Fibroblast of lung (primary cell): Measurements from ENCODE around the gene GPR150.

Experiments used
- EZH2 ChIP-seq: IDR thresholded peaks from 2 replicates; pipeline ENCODE4 v1.5.1; 2012; ENCODE audit warnings: low read length, control low read depth, mild to moderate bottlenecking; ENCODE audit errors: missing control alignments
- TF ChIP-seq, protein P1 (sequence below), 2 donors: IDR thresholded peaks in 1 of 2; conservative IDR thresholded peaks in 1 of 2; 1 replicate in 1 of 2; 2 replicates in 1 of 2; pipeline ENCODE4 v1.5.1; 2011 to 2012; ENCODE audit warnings: low read length in 2 of 2, control low read depth in 1 of 2, inconsistent platforms in 1 of 2, low read depth in 1 of 2, mild to moderate bottlenecking in 1 of 2

DNA sequence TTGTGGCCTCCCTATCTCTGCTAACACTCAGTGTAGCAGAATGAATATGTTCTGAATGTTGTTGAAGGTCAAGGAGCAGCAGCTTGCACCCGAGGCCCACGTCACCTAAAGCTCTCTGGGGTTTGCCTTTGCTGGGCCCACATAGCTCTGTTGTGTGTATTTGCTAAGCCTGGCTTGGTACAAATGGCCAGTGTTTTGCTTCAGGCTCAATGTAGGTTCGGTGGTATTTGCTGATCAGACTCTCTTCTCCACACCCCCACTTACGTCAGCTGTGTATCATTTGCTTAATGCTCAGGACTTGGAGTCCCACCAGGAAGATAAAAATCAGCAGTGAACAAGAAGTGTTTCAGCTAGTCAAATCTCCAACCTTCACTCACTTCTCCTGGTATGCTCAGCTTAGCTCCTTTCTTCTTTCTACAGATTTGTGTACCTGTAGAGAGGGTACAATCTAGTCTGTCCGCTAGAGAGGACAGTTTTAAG lies 21.9 kb downstream of the GPR150 start:
- TF ChIP-seq, protein P1, sequence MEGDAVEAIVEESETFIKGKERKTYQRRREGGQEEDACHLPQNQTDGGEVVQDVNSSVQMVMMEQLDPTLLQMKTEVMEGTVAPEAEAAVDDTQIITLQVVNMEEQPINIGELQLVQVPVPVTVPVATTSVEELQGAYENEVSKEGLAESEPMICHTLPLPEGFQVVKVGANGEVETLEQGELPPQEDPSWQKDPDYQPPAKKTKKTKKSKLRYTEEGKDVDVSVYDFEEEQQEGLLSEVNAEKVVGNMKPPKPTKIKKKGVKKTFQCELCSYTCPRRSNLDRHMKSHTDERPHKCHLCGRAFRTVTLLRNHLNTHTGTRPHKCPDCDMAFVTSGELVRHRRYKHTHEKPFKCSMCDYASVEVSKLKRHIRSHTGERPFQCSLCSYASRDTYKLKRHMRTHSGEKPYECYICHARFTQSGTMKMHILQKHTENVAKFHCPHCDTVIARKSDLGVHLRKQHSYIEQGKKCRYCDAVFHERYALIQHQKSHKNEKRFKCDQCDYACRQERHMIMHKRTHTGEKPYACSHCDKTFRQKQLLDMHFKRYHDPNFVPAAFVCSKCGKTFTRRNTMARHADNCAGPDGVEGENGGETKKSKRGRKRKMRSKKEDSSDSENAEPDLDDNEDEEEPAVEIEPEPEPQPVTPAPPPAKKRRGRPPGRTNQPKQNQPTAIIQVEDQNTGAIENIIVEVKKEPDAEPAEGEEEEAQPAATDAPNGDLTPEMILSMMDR (conservative IDR thresholded peaks at IDR 0.05 in 1 of 2, IDR thresholded peaks at IDR 0.05 in 1 of 2; ENCODE audit: low read depth in 1 of 2, low read length in 2 of 2), result no peak
- no peak for TF ChIP-seq EZH2
